Measurements from ENCODE around the gene EDAR. TPM values are rescaled to one million over a fixed set of nuclear protein-coding genes. Genes with fewer than 3 reads are reported as not detected.

EDAR gene
- total and polyA plus RNA-seq, 7 donors: under 0.01 to 0.87 TPM; not detected in 5

- WGBS, 2 donors: 92 to 95% methylated on average over 13 of the region's 13 CpGs
- DNase-seq: no peak
- Histone ChIP-seq H3K27ac (no peak overlapping the region), H3K27me3 (no peaks in the 10 kb centered on the region), H3K4me1 (no peaks in the 10 kb centered on the region), H3K4me3 (no peak overlapping the region), H3K9me3 (no peaks in the 10 kb centered on the region), H3K36me3 (no peaks in the 10 kb centered on the region)
- no peak for TF ChIP-seq POLR2AphosphoS5 (IDR thresholded peaks at IDR 0.05)
- TF ChIP-seq, protein P1, sequence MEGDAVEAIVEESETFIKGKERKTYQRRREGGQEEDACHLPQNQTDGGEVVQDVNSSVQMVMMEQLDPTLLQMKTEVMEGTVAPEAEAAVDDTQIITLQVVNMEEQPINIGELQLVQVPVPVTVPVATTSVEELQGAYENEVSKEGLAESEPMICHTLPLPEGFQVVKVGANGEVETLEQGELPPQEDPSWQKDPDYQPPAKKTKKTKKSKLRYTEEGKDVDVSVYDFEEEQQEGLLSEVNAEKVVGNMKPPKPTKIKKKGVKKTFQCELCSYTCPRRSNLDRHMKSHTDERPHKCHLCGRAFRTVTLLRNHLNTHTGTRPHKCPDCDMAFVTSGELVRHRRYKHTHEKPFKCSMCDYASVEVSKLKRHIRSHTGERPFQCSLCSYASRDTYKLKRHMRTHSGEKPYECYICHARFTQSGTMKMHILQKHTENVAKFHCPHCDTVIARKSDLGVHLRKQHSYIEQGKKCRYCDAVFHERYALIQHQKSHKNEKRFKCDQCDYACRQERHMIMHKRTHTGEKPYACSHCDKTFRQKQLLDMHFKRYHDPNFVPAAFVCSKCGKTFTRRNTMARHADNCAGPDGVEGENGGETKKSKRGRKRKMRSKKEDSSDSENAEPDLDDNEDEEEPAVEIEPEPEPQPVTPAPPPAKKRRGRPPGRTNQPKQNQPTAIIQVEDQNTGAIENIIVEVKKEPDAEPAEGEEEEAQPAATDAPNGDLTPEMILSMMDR (IDR thresholded peaks at IDR 0.05): no peak
- no peak for TF ChIP-seq EP300 (IDR thresholded peaks at IDR 0.05)
- TF ChIP-seq POLR2A (IDR thresholded peaks at IDR 0.05): no peak
- intact Hi-C loops (cut with DNase I): no loop called here
Measured at GRCh38 chr2:108896741-108897140, 92.3 kb downstream of the EDAR start.

DNA sequence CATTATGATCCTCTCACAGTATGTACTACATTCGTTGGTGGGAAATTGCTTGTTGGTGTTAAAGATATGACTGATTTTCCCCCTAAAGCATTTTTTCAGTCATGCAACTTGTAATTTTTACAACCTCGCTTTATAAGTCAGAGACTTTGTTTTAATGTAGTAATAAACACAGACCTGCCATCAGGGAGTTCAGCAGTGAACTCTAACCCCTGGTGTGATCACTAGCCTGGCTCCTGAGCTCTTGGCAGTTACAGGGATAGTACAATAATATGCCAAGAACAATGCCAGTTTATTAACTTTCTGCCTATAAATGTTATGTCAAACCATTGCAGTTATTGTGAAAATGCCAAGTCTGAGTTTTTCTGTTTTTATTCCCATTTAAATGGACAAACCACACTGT lies 93.8 kb downstream of the EDAR start:
- no peak for DNase-seq
- intact Hi-C loops (cut with DNase I): no loop called here
- 20 to 68% methylated on average over 2 of the region's 2 CpGs for WGBS, 2 donors

DNA sequence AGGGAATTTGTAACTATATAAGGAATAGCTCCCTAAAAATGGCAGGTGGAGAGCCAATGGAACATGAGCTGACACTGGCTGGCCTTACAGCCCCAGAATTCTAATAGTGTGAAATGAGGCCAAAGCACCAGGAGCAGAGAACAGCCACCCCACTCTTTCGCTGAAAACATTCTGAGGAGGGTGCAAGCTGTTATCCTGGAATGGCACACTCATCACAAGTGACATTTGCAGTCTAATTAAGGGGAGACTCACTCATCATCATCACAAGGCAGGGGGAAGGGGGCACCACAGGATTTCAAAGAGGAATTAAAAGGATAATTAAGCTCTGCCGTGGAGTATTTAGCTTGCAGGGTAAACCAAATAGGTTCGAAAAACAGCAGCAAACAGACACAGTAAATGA lies 94.3 kb downstream of the EDAR start:
- Histone ChIP-seq H3K9me3 (peaks cover 0 to 7% (median 3%) of the 10 kb centered on the region in 4 donors), H3K36me3 (no peaks in the 10 kb centered on the region), H3K4me1 (no peaks in the 10 kb centered on the region), H3K27ac (no peak overlapping the region), H3K27me3 (no peaks in the 10 kb centered on the region), H3K4me3 (no peak overlapping the region)
- WGBS, 2 donors: 46 to 74% methylated on average over 3 of the region's 3 CpGs
- intact Hi-C loops (cut with DNase I): no loop called here
- TF ChIP-seq EP300 (IDR thresholded peaks at IDR 0.05) (no peak), POLR2A (IDR thresholded peaks at IDR 0.05) (no peak), POLR2AphosphoS5 (IDR thresholded peaks at IDR 0.05) (no peak)
- TF ChIP-seq, protein P1 (IDR thresholded peaks at IDR 0.05): no peak
- no peak for DNase-seq

More for the DNA sequence above, 93.8 kb downstream of the EDAR start:
- Histone ChIP-seq H3K9me3 (peaks cover 0 to 7% (median 2%) of the 10 kb centered on the region in 4 donors), H3K27ac (no peak overlapping the region), H3K4me1 (no peaks in the 10 kb centered on the region), H3K27me3 (no peaks in the 10 kb centered on the region), H3K36me3 (no peaks in the 10 kb centered on the region), H3K4me3 (no peak overlapping the region)
- TF ChIP-seq POLR2AphosphoS5 (IDR thresholded peaks at IDR 0.05) (no peak), EP300 (IDR thresholded peaks at IDR 0.05) (no peak), POLR2A (IDR thresholded peaks at IDR 0.05) (no peak)
- TF ChIP-seq, protein P1 (IDR thresholded peaks at IDR 0.05): no peak

DNA sequence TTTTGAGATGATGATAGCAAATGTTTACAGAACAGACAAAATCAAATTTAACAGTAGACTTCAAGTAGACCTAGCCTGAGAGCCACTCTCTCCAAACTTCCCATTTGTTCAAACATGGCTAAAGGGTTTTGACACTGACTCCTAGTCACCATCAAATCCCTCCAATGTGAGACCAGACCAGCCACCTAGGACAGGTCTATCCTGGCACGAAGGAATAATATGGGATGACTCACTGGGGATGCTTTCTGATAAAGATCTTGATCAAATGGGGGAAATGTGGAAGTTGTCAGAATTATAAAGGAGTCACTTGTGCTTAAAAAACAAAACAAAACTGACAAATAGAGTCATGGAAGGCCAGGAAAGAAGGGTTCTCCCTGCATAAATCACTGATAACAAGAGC lies 95.7 kb downstream of the EDAR start:
- 63 to 84% methylated on average over 1 of the region's 1 CpG for WGBS, 2 donors
- DNase-seq: no peak
- H3K27me3 ChIP-seq: no peaks in the 10 kb centered on the region
- H3K9me3 ChIP-seq: peaks cover 0 to 7% (median 3%) of the 10 kb centered on the region in 4 donors
- H3K27ac ChIP-seq: no peak overlapping the region
- TF ChIP-seq, protein P1 (IDR thresholded peaks at IDR 0.05): no peak
- TF ChIP-seq EP300 (IDR thresholded peaks at IDR 0.05) (no peak), POLR2AphosphoS5 (IDR thresholded peaks at IDR 0.05) (no peak), POLR2A (IDR thresholded peaks at IDR 0.05) (no peak)
- no peaks in the 10 kb centered on the region for H3K36me3 ChIP-seq
- H3K4me3 ChIP-seq: no peak overlapping the region
- H3K4me1 ChIP-seq: no peaks in the 10 kb centered on the region
- intact Hi-C loops (cut with DNase I): no loop called here

- no peak overlapping the region for H3K4me3 ChIP-seq
- DNase-seq: no peak
- TF ChIP-seq, protein P1 (IDR thresholded peaks at IDR 0.05): no peak
- TF ChIP-seq POLR2A (IDR thresholded peaks at IDR 0.05): no peak
- no peak for TF ChIP-seq EP300 (IDR thresholded peaks at IDR 0.05)
- no peak for TF ChIP-seq POLR2AphosphoS5 (IDR thresholded peaks at IDR 0.05)
- no peaks in the 10 kb centered on the region for H3K27me3 ChIP-seq
- H3K36me3 ChIP-seq: no peaks in the 10 kb centered on the region
- H3K9me3 ChIP-seq: peaks cover 0 to 11% (median 3%) of the 10 kb centered on the region in 4 donors
- WGBS, 2 donors: 94% methylated on average over 1 of the region's 1 CpG
- H3K4me1 ChIP-seq: no peaks in the 10 kb centered on the region
- intact Hi-C loops (cut with DNase I): no loop called here
- H3K27ac ChIP-seq: no peak overlapping the region
Measured at GRCh38 chr2:108889907-108890306, 99.1 kb downstream of the EDAR start.

All from sigmoid colon (tissue), 7 donors.